HPDE6-E6E7 (cell line): ENCODE results near the gene ACOXL.

Experiments used
- DNase-seq: peaks from one replicate; pipeline ENCODE4 v3.0.0; 2011; ENCODE audit warnings: missing footprints; ENCODE audit errors: extremely low spot score

ACOXL gene

DNA sequence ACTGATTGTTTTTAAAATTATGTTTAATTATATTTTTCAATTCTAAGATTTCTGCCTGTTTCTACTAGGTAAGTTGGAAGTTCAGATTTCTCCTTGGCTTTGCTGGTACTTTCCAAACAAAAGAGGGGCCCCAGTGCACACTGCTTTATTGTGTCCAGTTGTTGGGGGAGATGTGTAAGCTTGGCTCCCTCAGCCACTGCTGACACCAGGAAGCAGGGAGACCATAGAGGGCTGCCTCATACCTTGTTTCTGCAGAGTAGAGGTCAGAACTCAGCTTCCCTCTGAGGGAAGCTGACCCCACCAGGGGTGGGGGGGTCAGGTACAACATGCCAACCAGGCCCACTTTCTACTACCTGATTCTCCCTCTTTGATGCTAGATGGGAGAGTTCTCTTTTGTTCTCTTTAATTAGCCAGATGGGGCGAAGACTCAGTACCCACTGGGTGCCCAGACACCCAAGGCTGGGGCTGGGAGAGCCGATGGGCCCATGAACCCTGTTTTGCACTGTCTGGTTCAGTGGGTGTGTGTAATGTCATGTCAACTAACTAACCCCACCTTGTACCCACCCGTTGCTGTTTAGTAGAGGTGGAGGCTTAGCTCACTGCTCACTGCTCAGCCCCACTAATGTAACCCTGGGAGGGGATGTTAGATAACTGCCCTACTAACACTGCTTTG is 403.0 kb downstream of the ACOXL start:
- no peak for DNase-seq

DNA sequence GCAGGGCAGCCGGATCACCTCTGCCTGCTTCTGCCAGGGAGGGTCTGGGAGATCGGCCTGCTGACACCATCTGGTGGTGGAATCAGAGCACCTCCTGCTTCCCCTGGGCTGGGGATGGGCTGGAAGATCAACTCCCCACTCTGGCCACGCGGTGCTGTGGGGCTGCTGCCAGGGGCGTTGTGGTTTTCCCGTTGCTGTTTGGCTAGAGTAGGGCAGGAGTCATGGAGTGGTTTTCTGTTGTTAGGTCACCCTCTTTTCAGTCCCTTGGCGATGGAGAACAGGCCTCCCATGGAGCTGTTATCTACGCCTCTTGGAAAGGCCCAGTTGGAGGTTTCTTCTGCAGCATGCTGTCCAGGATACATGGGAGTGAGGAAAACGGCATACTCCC is 403.5 kb downstream of the ACOXL start:
- no peak for DNase-seq

DNA sequence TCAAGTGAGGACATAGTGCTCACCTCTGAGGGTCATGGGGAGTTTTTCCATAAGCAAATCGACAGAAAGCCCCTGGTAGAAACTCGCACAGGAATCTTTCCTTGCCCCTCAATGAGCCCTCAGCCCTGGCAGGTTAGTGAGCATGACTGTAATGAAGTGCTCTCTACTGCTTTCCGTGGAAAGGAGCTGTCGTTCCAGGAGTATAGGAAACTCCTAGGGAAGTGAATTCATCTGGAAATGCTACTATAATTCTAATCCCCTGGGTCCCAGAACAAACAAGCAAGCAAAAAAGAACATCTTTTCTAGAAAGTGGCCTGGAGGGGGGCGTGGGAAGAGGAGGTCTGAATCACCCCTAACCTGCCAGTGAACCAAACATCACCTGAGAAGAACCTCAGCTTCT is 406.5 kb downstream of the ACOXL start:
- DNase-seq, result no peak

DNA sequence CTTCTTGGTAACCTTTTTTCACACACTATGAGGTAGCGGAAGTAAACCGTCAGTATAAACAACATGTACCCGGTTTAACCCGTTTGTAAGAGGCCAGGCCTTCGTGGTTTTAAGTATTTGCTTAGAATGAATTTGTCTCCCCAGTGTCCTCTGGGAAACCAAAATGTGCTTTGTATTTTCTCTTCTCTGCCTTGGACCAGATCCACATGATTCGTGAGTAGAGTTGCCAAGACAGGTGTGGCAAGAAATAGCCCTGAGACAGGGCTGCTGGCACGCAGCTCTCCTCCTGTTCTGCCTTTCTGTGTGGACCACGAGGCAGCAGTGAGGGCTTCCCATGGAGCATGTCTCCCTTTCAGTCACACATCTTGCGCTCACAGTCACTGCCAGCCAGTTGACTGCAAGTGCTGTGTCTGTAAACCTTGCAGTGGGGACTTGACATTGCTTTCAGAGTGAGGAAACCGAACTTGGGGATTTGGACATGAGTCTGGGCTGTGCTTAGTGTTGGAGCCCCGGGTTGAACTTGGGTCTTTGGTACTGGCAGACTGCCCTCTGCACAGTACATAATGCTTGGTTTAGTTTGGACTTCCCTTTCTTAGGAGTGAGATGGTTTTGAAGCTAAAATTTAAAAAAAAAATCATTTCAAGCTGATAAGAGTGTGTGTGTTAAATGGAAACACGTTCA is 407.4 kb downstream of the ACOXL start:
- no peak for DNase-seq

DNA sequence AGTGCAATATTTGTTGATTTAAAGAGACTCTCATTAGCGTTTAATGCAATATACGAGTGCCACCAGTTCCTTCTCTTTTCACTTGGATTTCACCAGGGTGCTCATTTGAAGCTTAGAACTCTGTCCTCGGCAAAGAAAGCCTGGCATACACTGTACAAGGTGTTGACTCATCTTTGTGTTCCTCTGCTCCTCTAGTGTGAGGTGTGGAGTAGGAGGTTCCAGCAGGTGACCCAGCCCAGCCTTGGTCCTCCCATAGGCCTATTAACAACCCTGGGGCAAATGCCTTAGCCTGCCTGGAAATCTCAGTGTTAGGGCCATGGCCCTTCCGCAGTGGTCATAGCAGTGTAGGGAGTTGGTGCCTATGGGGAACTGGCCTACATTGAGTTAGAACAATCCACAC is 408.4 kb downstream of the ACOXL start:
- no peak for DNase-seq

DNA sequence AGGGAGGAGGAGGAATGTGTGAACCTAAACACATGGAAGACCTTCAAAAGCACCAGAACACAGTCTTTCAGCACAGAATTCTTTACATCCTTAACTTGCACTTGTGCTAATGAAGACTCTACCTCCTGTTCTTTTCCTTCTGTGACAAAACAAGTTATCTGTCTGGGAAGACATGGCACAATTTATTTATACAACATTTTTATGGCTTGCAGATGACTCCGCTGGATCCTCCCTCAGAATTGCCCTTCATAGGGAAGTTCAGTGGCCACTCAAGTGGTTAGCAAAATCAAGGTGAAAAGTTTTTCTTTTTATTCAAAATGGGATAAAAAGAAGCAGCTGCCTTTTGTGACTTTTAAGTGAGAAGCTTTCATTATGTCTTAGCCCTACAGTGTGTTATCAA is 409.7 kb downstream of the ACOXL start:
- DNase-seq, result no peak

DNA sequence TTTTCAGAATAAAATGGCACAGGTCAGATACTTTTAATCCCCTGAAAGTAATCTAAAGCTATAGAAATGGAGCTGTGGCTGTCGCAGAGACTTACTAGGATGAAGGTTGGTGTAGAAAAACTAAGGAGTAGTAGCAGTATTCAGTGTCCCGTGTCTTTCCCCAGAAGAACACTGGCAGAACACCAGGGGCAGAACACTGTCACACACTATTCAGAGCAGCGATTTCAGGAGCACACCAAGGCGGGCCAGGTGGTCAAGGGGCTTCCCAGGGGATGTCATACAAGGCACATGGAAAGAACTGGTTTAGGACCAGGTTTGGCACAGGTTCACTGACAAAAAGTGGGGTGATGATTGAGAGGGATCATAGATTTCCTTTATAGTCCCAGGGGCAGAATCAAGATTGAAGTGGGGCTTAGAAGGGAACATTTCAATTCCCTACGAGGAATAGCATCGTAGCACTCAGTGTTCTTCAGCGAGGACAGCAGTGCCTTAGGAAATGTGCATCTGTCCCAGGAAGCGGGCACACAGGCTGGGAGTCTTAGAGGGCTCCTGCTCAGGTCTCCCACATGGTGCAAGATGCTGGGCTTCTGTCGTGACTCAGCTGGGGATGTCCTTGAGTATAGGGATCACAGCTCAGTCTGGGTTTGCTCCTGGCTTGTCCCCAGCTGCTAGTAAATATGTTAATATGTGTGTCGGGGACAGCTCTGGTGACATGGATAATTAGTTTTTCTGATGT is 410.9 kb downstream of the ACOXL start:
- no peak for DNase-seq

DNA sequence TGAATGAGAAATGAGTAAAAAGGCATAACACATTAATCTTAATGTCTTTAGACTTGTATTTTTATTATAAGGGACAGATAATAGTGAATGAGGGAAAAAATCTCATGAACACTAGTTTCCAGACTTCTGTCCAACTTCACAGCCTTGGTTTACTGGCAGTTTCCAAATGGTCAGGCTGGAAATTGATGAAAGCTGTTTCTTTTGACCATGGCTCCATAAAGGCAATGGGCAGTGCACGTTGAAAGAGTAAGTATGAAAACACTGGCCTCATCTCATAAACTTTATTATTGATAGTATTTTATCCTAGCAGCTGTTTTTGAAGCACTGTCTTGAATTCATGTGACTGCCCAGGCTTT is 411.4 kb downstream of the ACOXL start:
- no peak for DNase-seq

DNA sequence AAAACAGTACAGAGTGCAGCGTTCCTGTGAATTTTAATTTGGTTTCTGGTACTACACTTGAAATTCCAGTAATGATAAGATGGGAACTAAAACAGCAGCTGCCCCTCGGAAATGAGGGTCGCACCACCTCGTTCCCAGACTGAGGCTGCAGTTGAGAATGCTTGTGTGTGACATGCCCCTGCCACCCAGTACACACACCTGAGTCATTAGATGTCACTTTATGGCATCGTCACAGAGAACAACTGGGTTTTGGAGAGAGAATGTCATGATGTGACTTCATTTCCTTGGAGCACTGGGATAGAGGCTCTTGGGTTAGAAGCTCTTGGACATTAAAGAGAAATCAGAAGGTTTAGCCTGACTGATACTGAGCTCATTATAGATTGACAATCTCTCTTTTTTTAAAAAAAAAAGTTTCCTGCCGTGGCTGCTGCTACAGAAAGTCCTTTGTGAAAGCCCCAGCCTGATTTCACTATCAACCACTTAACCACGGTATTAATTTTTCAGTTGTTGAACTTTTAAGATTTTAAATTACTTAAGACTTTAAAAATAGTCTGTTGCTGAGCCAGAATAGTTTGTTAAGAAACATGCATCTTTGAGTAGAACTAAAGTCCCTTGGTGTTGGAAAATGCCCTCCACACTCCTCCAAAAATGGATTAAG is 412.9 kb downstream of the ACOXL start:
- no peak for DNase-seq

DNA sequence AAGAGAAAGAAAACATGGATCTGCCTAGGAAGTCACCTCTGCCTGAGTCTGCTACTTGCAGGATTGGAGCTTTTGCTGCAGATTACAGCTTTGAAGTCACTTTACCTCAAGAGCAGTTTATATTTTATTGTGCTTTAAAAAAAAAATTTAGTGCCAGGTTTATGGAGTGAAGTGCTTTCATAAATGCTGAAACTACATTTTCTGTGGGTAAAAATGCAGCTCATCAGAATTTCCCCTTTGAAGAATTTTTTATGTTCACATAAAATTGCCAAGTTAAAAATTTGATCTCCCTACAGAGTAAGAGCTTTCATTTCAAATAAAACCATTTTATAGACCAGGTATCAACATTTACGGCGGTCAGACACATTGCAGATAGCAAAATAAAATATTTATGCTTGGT is 413.6 kb downstream of the ACOXL start:
- DNase-seq, result no peak

DNA sequence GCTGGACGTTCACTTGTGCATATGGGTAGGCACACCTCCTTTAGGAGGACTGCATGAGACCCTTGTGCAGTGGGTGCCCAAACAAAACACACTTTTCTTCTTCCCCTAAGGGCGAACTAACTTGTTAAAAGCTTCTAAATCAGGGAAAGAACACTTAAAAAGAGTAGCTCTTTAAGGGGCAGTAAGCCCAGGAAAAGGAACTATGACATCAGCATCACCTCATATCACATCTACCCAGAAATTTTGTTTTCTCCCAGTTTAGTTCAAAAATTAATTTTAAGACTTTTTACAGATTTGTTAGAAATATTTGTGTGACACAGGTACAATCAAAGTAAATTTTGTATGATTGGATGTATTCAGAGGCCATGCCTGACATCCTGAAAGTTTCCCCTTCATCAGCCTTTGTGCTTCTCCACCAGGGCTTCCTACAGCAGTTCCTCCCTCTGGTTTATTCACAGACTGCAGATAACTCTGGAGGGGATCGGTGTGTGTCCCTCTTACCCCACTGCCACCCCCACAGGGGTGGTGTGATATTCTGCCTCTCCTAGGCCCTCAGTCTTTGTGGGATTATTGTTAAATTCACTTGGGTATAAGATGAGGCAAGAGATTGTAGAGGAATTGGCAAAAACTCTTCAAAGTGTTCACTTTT is 416.0 kb downstream of the ACOXL start:
- no peak for DNase-seq

DNA sequence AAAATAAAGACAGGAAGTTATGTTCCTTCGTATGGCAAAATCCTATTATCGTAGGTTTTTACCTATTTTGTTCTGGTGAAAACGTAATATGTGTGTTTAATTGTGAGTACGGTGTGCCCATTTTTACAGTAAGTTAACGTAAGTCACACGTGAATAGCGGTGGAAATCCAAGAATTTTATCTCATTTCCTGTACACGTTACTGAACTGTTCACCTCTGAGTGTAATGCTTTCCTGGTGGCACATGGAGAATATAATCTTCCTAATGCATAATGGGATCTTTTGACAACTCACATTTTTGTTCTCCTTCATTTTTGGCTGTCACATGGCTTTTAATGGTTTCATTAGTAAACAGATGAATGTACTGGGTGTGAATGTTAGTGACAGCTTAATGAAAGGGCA is 416.6 kb downstream of the ACOXL start:
- no peak for DNase-seq

DNA sequence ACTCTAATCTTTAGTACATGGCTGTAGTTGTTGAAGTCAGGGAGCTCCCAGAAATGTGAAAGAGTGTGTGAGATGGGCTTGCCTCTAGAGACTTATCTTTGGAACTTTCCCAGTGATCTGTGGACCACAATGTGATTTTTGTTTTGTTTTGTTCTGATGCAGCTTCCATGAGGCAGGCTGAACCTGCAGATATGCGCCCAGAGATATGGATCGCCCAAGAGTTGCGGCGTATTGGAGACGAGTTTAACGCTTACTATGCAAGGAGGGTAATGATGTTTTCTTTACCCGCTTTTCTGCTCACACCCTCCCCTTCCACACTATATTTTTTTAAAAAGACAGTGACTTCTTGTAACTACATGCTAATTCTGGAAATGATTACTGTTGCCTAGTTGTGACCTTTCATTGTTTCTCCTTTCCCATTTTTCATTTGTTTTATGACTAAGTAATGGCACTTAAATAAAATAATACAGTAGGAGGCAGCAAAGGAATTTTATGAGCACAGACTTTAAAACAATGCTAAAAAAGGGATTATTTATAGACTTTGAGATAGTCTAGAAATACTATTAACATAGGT is 417.6 kb downstream of the ACOXL start:
- DNase-seq, result no peak

DNA sequence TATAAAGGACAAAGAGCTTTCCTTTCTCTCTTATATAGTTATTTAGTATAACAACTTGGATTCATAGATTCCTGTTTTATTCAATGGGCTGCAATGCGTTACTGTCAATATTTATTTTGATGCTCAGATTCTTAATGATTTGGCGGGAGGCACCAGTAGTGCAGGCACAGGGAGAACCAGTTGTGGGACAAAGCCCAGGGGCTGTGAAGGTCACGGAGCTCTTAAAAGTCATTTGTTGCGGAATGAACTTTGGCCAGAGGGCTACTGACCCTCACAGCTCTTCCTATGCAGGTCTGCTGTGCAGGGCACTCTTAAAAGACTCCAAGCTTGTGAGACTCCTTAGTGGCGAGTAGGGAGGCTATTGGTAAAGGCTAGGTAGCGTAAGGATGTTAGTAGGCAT is 422.4 kb downstream of the ACOXL start:
- no peak for DNase-seq

DNA sequence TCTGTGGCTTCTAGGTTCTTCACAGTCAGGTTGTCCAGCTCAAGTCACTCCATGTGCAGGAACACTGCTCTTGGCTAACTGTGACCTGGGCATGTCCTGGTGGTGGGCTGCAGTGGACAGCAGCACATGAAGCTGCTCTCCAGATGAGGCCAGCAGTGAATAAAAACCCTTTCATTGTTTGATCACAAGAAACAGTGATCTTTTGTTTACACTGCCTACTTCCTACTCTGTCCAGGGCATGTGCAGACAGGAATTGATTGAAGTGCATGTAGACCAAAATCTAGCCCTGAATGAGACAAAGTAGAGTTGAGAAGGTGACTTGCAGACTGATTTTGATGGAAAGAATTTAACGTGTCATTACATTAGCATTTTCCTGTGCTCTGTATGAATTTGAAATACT is 423.2 kb downstream of the ACOXL start:
- DNase-seq, result peak; percentile 50

DNA sequence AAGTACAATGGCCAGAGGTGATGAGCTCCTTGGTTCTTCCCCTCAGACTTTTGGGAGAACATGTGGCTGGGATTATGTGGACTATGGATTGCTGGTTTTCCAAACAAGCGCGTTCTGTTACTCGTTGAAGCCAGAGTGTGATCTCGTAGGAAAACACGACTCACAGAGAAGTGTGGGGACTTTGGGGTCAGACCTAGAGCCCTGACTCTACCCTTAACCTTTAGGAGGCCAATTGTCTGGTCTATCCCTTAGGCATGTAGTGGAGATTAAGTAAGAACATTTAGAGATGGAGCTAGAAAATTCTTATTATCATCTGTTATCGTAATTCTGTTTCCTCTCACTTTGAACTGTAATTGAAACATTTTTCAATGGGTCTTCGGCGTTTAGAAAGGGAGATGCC is 424.2 kb downstream of the ACOXL start:
- DNase-seq, result no peak

DNA sequence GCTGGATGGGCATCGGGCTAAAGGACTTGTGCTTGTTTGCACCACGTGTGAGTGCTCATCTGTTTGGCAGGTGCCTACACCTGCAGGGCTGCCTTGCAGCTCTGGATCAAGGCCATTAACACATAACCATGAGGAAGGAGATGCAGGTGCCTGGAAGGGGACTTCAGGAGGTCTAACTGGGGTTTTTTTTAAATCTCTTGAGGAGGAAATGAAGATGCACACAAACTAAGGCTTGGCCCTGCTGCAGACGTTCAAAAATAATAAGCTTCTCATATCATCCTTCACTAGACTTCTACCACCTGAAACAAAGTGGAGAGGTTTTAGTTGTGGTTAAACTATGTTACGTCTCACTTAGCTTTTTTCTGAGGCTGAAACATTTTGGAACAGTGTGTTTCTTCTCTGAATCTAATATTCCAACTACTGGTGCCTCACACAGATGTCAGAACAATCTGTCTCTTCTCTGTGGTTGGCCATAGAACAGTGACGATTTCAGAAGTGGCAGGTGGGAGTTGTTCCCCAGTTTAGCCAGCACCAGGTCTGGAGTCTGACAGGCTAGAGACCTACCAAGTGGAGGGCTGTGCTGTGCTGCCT is 424.8 kb downstream of the ACOXL start:
- no peak for DNase-seq

DNA sequence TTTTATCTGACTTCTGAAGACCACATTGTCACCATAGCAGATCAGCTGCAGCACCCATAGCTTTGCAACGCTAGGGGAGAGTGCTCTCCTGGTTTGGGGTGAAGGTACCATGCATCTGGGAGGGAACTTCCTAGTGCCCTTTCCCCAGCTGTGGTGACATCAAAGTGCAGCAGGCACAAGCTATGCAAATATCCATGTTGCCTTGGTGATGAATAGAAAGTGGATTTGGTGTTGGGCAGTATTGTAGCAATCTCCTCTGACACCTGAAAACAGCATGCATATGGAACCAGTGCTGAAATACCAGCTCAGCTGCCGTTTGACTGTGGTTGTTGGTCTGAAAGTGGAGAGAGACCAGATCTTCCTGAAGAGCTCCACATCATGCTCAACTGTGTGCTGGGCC is 425.4 kb downstream of the ACOXL start:
- DNase-seq, result no peak

DNA sequence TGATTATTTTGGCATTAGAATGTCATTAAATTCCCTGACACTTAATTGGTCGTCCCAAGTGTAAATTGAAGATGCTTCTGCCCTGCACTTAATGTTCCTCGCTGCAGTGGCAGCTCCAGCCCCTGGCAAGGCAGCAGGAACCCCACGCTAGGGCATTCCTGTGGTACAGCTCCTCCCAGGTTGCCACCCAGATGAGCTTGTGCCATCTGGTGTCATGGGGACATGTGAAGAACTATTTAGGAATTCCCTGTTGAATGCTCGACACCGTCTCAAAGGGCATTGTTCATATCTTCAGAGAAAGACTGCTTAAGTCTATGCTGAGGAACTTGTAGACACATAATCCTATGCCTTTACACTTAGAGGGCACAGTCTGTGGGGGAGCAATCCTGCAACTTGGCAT is 427.3 kb downstream of the ACOXL start:
- DNase-seq, result no peak

DNA sequence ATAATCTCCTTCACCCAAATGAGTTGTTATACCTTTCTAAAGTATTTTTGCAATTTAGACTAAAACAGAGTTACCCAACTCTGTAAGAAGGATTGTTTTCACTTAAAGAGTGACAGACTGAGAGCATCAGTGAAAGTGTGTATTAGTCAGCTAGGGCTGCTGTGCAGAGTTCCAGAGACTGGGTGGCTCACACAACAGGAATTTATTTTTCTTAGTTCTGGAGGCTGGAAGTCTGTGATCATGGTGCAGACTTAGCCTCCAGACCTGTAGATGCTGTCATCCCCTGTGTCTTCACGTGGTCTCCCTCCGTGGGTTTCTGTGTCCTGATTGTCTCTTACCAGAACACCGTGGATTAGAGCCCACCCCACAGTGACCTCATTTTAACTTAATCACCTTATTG is 428.4 kb downstream of the ACOXL start:
- peak; percentile 22 for DNase-seq

DNA sequence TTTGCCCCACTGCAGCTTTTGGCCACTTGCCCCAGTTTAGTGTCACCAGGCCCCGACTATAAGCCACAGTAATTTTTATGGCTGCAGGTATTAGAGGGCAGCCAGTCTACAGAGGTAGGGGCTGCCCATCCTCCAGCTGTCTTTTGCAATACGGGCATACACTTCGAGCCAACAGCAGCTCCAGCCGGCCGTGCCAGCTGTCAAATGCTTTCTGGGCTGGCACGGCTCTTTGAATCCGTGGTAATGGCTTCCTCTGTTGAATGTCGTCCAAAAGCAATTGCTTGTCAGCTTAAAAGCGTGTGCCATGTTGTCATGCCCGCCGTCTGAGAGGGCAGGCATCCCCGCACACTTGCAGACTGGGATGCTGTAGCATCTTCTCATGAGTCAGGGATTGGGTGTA is 429.6 kb downstream of the ACOXL start:
- no peak for DNase-seq
